HL-60/S4 treated with phorbol 12-myristate 13-acetate at 8.2 ng/mL for 4 days and 3 days (cell line): ENCODE results near the gene TMEM106B.
"Not testable (repeated sequence)": the region's sequence is repeated elsewhere in the genome, so short reads cannot be mapped to it uniquely, and the experiment has no call there.

ENCODE experiments used
- in situ Hi-C: fragments of 300-500 bp; cut with MboI; formaldehyde crosslinking; loops from 2 replicates; pipeline ENCODE4 v1.15.0; 2022; ENCODE audit warnings: low sequenced_read_pairs

Gene TMEM106B

GRCh38 chr7:12225017-12225416 is 13.9 kb downstream of the TMEM106B start:
- in situ Hi-C loops: not testable (repeated sequence)

GRCh38 chr7:12226756-12227155 is 15.7 kb downstream of the TMEM106B start:
- in situ Hi-C loops: no loop called here

- in situ Hi-C loops: no loop called here
Measured at GRCh38 chr7:12228024-12228423, 16.9 kb downstream of the TMEM106B start.

- in situ Hi-C loops: no loop called here
Measured at GRCh38 chr7:12229046-12229445, 18.0 kb downstream of the TMEM106B start.

- in situ Hi-C loops: no loop called here
Measured at GRCh38 chr7:12231097-12231496, 20.0 kb downstream of the TMEM106B start.

GRCh38 chr7:12233175-12233574 is 22.1 kb downstream of the TMEM106B start:
- in situ Hi-C loops: no loop called here

- in situ Hi-C loops: no loop called here
Measured at GRCh38 chr7:12234334-12234865, 23.3 kb downstream of the TMEM106B start.

GRCh38 chr7:12235970-12236369 is 24.9 kb downstream of the TMEM106B start:
- in situ Hi-C loops: no loop called here

- in situ Hi-C loops: no loop called here
Measured at GRCh38 chr7:12237007-12237406, 25.9 kb downstream of the TMEM106B start.

- in situ Hi-C loops: no loop called here
Measured at GRCh38 chr7:12239806-12240205, 28.7 kb downstream of the TMEM106B start.

- in situ Hi-C loops: no loop called here
Measured at GRCh38 chr7:12244129-12244528, 33.0 kb downstream of the TMEM106B start.

GRCh38 chr7:12244694-12245093 is 33.6 kb downstream of the TMEM106B start:
- in situ Hi-C loops: no loop called here

GRCh38 chr7:12249706-12250105 is 38.6 kb downstream of the TMEM106B start:
- in situ Hi-C loops: no loop called here

GRCh38 chr7:12250232-12250631 is 39.1 kb downstream of the TMEM106B start:
- in situ Hi-C loops: no loop called here

- in situ Hi-C loops: no loop called here
Measured at GRCh38 chr7:12256090-12256489, 45.0 kb downstream of the TMEM106B start.

GRCh38 chr7:12257582-12257981 is 46.5 kb downstream of the TMEM106B start:
- in situ Hi-C loops: no loop called here

- in situ Hi-C loops: no loop called here
Measured at GRCh38 chr7:12258074-12258473, 47.0 kb downstream of the TMEM106B start.

- in situ Hi-C loops: no loop called here
Measured at GRCh38 chr7:12267542-12267941, 56.4 kb downstream of the TMEM106B start.

- in situ Hi-C loops: no loop called here
Measured at GRCh38 chr7:12269100-12269895, 58.2 kb downstream of the TMEM106B start.

- in situ Hi-C loops: no loop called here
Measured at GRCh38 chr7:12281038-12281437, 69.9 kb downstream of the TMEM106B start.

GRCh38 chr7:12287901-12288300 is 76.8 kb downstream of the TMEM106B start:
- in situ Hi-C loops: no loop called here

- in situ Hi-C loops: no loop called here
Measured at GRCh38 chr7:12289996-12290395, 78.9 kb downstream of the TMEM106B start.

GRCh38 chr7:12290761-12291160 is 79.7 kb downstream of the TMEM106B start:
- in situ Hi-C loops: no loop called here
